GM12878 (cell line): ENCODE data around the gene PRMT5. TPM values are rescaled to one million over a fixed set of nuclear protein-coding genes. Genes with fewer than 3 reads are reported as not detected.

Experiments
- ATAC-seq: fragments of 200-7000 bp; cut with Tn5 transposase; 3 replicates; pipeline ENCODE4 v1.9.1; 2020; ENCODE audit warnings: mild to moderate bottlenecking, moderate library complexity
- BruUV-seq: library from RNA; stranded (reverse); fragments of 400-500 nt; replicated peaks from 2 replicates; lab custom pipeline; 2021; lab: Mats Ljungman, UMichigan
- CTCF ChIA-PET: fragments of 300-600 bp; sonication (Branson Sonifier 250); formaldehyde crosslinking; extraction: SDS; loops from one replicate; lab custom pipeline; 2021; ENCODE audit warnings: inconsistent platforms; lab: Yijun Ruan, JAX
- POLR2A ChIA-PET: fragments of 350-600 bp; formaldehyde crosslinking; extraction: SDS; loops from one replicate; lab custom pipeline; 2021; ENCODE audit warnings: inconsistent platforms; lab: Charles Lee
- RAD21 ChIA-PET: fragments of 300-600 bp; sonication (Branson Sonifier 250); formaldehyde crosslinking; loops from one replicate; lab custom pipeline; 2023; ENCODE audit warnings: antibody characterized with exemption; ENCODE audit not compliant: unreplicated experiment; lab: Charles Lee
- SMC1A ChIA-PET: fragments of 300-600 bp; sonication (Branson Sonifier 250); formaldehyde crosslinking; loops from one replicate; lab custom pipeline; 2023; ENCODE audit not compliant: unreplicated experiment, uncharacterized antibody; lab: Charles Lee
- DNase-seq: peaks from one replicate; pipeline ENCODE4 v3.0.0-alpha.2; 2011; ENCODE audit warnings: low read depth, low spot score
- FAIRE-seq: peaks from 3 replicates; lab custom pipeline; 2011; peaks lifted over from hg19 to GRCh38; lab: Jason Lieb, UNC
- H2AFZ ChIP-seq: 2 replicates; pipeline ENCODE4 v1.6.0; 2011; ENCODE audit warnings: low read depth, low read length, control low read depth; ENCODE audit not compliant: control insufficient read depth
- H3K27ac ChIP-seq: 2 replicates; pipeline ENCODE4 v1.5.1; 2011; ENCODE audit warnings: control low read depth; ENCODE audit not compliant: control insufficient read depth, insufficient read depth
- H3K27me3 ChIP-seq, 2 experiments: replicated peaks in 1 of 2; 2 replicates each; pipeline versions ENCODE4 v1.6.0 to v1.6.1; 2011; ENCODE audit warnings: low read length in 1 of 2; ENCODE audit not compliant: control insufficient read depth in 2 of 2, insufficient read depth in 2 of 2
- H3K36me3 ChIP-seq, 2 experiments: 2 replicates each; pipeline ENCODE4 v1.5.1; 2011; ENCODE audit warnings: low read length in 1 of 2; ENCODE audit not compliant: control insufficient read depth in 2 of 2, insufficient read depth in 2 of 2
- H3K4me1 ChIP-seq: 2 replicates; pipeline ENCODE4 v1.6.1; 2011; ENCODE audit warnings: mild to moderate bottlenecking, low read length, moderate library complexity, mixed read lengths; ENCODE audit not compliant: control insufficient read depth, insufficient read depth
- H3K4me2 ChIP-seq: 2 replicates; pipeline ENCODE4 v1.6.0; 2011; ENCODE audit warnings: control low read depth; ENCODE audit not compliant: control insufficient read depth, insufficient read depth
- H3K4me3 ChIP-seq: fragments of 200-600 bp; sonication (generic); 2 replicates; pipeline ENCODE4 v1.5.1; 2016
- H3K79me2 ChIP-seq: 2 replicates; pipeline ENCODE4 v1.6.0; 2011; ENCODE audit warnings: low read length; ENCODE audit not compliant: control insufficient read depth, insufficient read depth
- H3K9ac ChIP-seq: 2 replicates; pipeline ENCODE4 v1.8.0; 2011; ENCODE audit warnings: low read length, control low read depth, mixed read lengths; ENCODE audit not compliant: control insufficient read depth, insufficient read depth
- H3K9me3 ChIP-seq: replicated peaks from 3 replicates; pipeline ENCODE4 v1.5.1; 2011; ENCODE audit warnings: mild to moderate bottlenecking, low read length; ENCODE audit not compliant: control insufficient read depth, insufficient read depth
- H4K20me1 ChIP-seq: 2 replicates; pipeline ENCODE4 v1.6.0; 2011; ENCODE audit not compliant: control insufficient read depth, insufficient read depth
- CHD4 ChIP-seq: fragments of 200-600 bp; sonication (generic); IDR thresholded peaks from 2 replicates; pipeline ENCODE4 v1.6.1; 2016; ENCODE audit warnings: mild to moderate bottlenecking
- FOS ChIP-seq: IDR thresholded peaks from 3 replicates; pipeline ENCODE4 v1.6.1; 2011; ENCODE audit warnings: borderline replicate concordance; ENCODE audit not compliant: insufficient read length; ENCODE audit errors: extremely low read depth
- FOXK2 ChIP-seq: fragments of 450-650 bp; IDR thresholded peaks from 2 replicates; pipeline ENCODE4 v1.6.1; 2017; ENCODE audit warnings: mild to moderate bottlenecking, moderate library complexity
- IKZF1 ChIP-seq: fragments of 450-650 bp; conservative IDR thresholded peaks from 2 replicates; pipeline ENCODE4 v1.6.1; 2017; ENCODE audit warnings: antibody characterized with exemption, mild to moderate bottlenecking
- KAT2A ChIP-seq: conservative IDR thresholded peaks from 2 replicates; pipeline ENCODE4 v1.6.1; 2011; ENCODE audit warnings: low read depth, low read length; ENCODE audit not compliant: control insufficient read depth
- MTA2 ChIP-seq: fragments of 450-650 bp; IDR thresholded peaks from 2 replicates; pipeline ENCODE4 v1.6.1; 2016; ENCODE audit warnings: low read depth, mild to moderate bottlenecking, moderate library complexity
- MTA3 ChIP-seq: IDR thresholded peaks from 2 replicates; pipeline ENCODE4 v1.6.1; 2012; ENCODE audit warnings: low read length, inconsistent platforms, borderline replicate concordance
- PAX8 ChIP-seq: fragments of 450-650 bp; IDR thresholded peaks from 2 replicates; pipeline ENCODE4 v1.6.1; 2017; ENCODE audit warnings: mild to moderate bottlenecking, moderate library complexity
- POLR2AphosphoS2 ChIP-seq: IDR thresholded peaks from 2 replicates; pipeline ENCODE4 v1.6.1; 2011; ENCODE audit warnings: low read depth, mild to moderate bottlenecking, low read length, improper control_type of control experiment, moderate library complexity
- RCOR1 ChIP-seq: conservative IDR thresholded peaks from 2 replicates; pipeline ENCODE4 v1.6.1; 2012; ENCODE audit warnings: low read depth, low read length, improper control_type of control experiment
- SMC3 ChIP-seq: IDR thresholded peaks from 2 replicates; pipeline ENCODE4 v1.6.1; 2011; ENCODE audit warnings: low read length, improper control_type of control experiment, borderline replicate concordance
- ZNF687 ChIP-seq: fragments of 450-650 bp; IDR thresholded peaks from 2 replicates; pipeline ENCODE4 v1.6.1; 2017; ENCODE audit warnings: mild to moderate bottlenecking, moderate library complexity
- WGBS: methylation state at CpG from one replicate; pipeline ENCODE4 v1.1.6; 2016; ENCODE audit warnings: low lambda C conversion rate; ENCODE audit not compliant: insufficient replicate concordance, insufficient coverage; ENCODE audit errors: missing lambda C conversion rate; 5-methylcytosine and 5-hydroxymethylcytosine counted together
- in situ Hi-C: fragments of 300-500 bp; cut with MboI; formaldehyde crosslinking; loops from 9 replicates; pipeline ENCODE4 v1.14.3; 2018; ENCODE audit warnings: mixed read lengths
- intact Hi-C: fragments of 100-400 bp; cut with micrococcal nuclease; formaldehyde crosslinking; loops from one replicate; pipeline ENCODE4 v1.14.2; 2022; ENCODE audit not compliant: unreplicated experiment
- polyA plus RNA-seq, 11 experiments: library from polyadenylated mRNA; depleted of rRNA in 4 of 11; unstranded in 6 of 11; stranded (reverse) in 5 of 11; fragments of >200 nt; fragmentation: Nextera tagmentation in 4 of 11; fragmentation: Illumina TruSeq in 1 of 11; extraction: Ambion mirVana in 4 of 11; extraction: Trizol in 1 of 11; gene quantifications; 1 replicate in 1 of 11; 2 replicates in 10 of 11; pipeline versions ENCODE4 v1.2.1 to v1.2.3, GENCODE V29; 2011 to 2016; ENCODE audit warnings: inconsistent platforms in 2 of 11, missing spikeins in 2 of 11, low read depth in 1 of 11
- total RNA-seq, 4 experiments: library from RNA; depleted of rRNA in 3 of 4; stranded (reverse); fragments of >200 nt in 3 of 4; fragmentation: Illumina TruSeq in 1 of 4; extraction: Trizol in 1 of 4; gene quantifications; 2 replicates each; pipeline versions ENCODE4 v1.2.1 to v1.2.3, GENCODE V29; 2013 to 2021

The PRMT5 gene
- total and polyA plus RNA-seq, 10 of the 15 experiments (the other 5 are each of a cell fraction or from before 2014, with no cell fraction given), result 54.3 to 221 (median 111) TPM

GRCh38 chr14:22896356-22896755 lies 32.8 kb downstream of the PRMT5 start:
- DNase-seq (no peak), ATAC-seq (no peak), FAIRE-seq (no peak)
- H3K4me1 ChIP-seq, result no peaks in the 10 kb centered on the region
- no peak overlapping the region for H3K9ac ChIP-seq
- H3K79me2 ChIP-seq, result no peaks in the 10 kb centered on the region
- no TSS peak for BruUV-seq
- no peaks in the 10 kb centered on the region; the same call in 1 of the 2 replicates for H4K20me1 ChIP-seq
- RAD21 ChIA-PET, result interaction anchor here (0.8 to 3.4 kb wide), 4 partner anchors 14 to 238 kb away, joined by 3 to 11 read pairs (median 3); partner anchors contain the start of genes LRP10 and REM2
- no peaks in the 10 kb centered on the region for H3K27me3 ChIP-seq
- in situ Hi-C loops (loop anchor here (5.0 kb wide), 1 partner anchor 324 kb away; no protein-coding TSS in a partner anchor), intact Hi-C loops (no loop called here)
- H3K27ac ChIP-seq, result no peak overlapping the region
- peaks cover 7 to 10% of the 10 kb centered on the region in 2 experiments for H3K36me3 ChIP-seq
- H2AFZ ChIP-seq, result no peak overlapping the region
- SMC1A ChIA-PET, result interaction anchor here (0.6 to 2.6 kb wide), 11 partner anchors 8 to 331 kb away, joined by 3 to 17 read pairs (median 4); partner anchors contain the start of genes MRPL52 and REM2
- TF ChIP-seq RCOR1 (no peak), FOS (no peak), KAT2A (no peak), PAX8 (no peak), MTA3 (no peak), MTA2 (no peak), POLR2AphosphoS2 (no peak), FOXK2 (no peak), SMC3 (no peak), IKZF1 (no peak), CHD4 (no peak), ZNF687 (no peak)
- H3K4me3 ChIP-seq, result no peak overlapping the region
- CTCF ChIA-PET, result interaction anchor here (0.9 to 4.8 kb wide), 9 partner anchors 11 to 326 kb away, joined by 3 to 58 read pairs (median 5); partner anchors contain the start of genes LRP10, OXA1L and RBM23
- WGBS, result 92% methylated on average over 5 of the region's 5 CpGs
- POLR2A ChIA-PET, result interaction anchor here (0.5 to 1.2 kb wide), 3 partner anchors 22 to 36 kb away, joined by 3 to 5 read pairs (median 3); no protein-coding TSS in a partner anchor
- H3K4me2 ChIP-seq, result no peak overlapping the region
- no peaks in the 10 kb centered on the region for H3K9me3 ChIP-seq
